HG03108 (cell line): Measurements from ENCODE around the gene FNDC3B.

Source experiments
- ATAC-seq: cut with Tn5 transposase; IDR thresholded peaks from one replicate; pipeline ENCODE4 v1.9.1; 2021; ENCODE audit warnings: moderate library complexity; ENCODE audit not compliant: unreplicated experiment

The FNDC3B gene

DNA sequence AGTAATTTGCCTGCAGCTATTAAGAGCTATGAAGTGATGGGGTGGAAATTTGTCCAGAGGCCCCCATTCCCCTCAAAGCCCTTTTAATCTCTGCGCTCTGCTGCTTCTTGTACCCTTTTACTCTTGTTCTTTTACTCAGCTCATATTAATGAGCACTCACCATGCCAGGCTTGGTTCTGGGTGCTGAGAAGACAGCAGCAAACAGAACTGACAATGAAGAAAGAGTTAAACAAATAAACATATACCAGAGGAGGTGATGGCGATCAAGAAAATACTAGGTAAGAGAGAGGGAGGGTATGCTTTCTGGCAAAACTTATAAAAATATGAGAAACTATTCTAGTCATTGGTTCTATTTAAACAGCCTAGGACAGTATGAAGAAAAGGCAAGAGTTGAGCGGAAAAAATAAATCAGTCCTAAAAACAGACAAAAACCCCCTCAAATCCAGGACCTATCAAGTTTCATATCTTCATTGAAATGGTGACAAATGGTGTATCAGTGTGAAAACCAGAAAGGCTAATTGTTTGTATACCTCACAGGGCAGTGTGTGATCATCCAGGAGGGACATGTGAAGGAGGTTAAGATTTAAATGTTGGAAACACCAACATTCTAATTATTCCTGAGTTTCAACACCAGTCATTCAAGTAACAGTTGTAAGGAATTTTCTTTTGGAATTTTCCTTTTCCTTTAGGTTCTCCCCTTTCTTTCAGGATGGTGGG, 144.9 kb downstream of the FNDC3B start:
- ATAC-seq, result no peak

DNA sequence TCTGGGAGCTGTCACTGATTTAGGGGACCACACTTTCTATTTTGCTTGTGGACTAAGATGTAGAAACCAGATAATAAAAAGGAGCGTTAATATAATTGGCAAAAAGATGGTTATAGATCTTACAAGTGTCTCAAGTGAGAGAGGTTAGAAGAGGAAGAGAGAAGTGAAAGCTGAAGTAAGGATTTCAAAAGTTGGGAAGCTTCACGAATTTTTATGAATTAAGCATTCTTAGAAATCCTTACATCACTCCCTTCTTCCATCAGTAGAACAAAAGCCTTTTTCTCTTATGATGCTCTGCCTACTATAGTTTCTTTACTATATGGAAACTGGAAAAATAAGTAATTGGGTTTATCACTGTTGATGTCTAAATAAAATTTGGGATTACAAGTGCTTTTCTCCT, 146.5 kb downstream of the FNDC3B start:
- ATAC-seq, result no peak

DNA sequence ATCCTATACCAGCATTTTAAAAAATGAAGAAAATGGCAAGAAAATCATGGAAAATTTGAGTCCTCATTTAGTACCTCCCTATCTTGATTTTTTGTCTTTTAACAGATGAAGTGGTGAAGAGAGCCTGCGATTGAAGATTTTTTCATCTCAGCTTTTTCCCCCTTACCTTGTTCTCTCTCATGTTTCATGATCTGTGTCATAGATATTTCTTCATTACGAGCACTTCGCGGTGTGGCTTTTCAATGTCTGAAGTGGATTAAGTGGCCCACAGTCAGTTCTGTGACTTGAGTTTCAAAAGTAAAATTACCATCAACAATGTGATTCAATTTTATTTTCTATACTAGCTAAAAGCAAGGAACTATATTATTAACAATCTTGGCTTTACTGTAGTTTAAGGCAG, 147.2 kb downstream of the FNDC3B start:
- no peak for ATAC-seq

DNA sequence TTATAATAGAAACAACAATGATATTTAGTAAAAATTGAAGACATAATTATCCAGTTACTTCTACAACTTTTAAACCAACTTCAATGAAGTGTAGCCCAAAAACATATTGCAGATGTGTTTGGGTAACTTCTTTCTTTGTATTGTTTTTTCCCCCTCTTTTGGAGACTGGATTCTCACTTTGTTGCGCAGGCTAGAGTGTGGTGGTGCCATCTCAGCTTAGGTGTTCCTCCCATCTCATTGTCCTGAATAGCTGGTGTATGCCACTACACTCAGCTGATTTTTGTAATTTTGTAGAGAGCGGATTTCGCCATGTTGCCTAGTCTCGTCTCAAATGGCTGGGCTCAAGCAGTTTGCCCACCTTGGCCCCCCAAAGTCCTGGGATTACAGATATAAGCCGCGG, 148.1 kb downstream of the FNDC3B start:
- no peak for ATAC-seq

DNA sequence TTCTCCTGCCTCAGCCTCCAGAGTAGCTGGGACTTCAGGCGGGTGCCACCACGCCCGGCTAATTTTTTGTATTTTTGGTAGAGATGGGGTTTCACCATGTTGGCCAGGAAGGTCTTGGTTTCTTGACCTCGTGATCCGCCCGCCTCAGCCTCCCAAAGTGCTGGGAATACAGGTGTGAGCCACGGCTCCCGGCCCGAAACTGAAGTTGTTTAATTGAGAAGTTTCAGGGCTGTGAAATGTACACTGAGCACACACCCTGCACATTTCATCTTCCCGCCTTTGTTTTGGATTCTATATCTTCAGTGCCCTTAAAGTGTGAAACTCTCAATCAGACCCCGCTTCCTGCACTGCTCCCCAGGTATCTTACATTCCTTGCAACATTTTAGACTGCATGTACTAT, 149.1 kb downstream of the FNDC3B start:
- ATAC-seq, result no peak

DNA sequence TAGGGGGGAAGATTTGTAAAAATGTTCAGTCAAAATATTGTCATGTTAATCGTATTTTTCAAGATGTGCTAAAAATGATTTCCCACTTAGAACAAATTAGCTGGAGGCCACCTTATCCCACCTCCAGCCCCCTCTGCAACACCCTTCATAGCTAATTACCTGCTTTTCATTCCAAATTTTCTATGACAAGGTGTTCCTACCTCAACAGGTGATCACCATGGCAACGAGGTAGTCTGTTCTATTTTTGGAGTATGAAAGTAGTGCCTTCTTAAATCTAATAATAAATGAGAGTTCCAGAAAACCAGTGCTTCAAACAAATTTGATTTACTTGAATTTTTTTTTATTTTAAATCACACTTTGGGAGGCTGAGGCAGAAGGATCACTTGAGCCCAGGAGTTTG, 149.8 kb downstream of the FNDC3B start:
- ATAC-seq, result no peak

DNA sequence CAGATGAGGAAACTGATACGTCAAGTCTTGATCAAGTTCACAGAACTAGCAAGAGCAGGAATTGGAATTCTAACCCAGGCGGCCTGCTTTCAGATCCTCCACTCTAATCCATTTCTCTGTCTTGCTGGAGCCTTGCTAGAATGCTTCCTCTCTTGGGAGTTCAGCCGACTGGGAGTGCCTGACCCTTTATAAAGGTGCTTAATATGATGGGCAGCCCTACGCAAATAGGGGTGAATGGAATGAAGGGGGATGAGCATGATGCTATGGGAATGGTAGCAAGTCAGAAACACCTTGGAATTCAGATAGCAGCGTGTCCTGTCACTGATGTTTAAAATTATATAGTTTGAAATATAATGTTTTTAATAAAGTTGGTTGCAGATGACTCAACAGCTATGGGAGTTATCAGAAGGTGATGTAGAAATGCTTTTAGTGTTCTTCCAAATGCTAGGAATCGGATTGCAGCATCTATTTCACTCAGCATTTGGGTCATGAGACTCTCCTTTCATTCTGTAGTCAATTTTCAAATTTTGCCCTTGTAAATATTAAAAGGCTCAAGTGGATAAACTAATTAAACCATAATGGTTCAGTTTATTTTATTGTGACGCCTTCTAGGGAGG, 150.7 kb downstream of the FNDC3B start:
- ATAC-seq, result no peak

DNA sequence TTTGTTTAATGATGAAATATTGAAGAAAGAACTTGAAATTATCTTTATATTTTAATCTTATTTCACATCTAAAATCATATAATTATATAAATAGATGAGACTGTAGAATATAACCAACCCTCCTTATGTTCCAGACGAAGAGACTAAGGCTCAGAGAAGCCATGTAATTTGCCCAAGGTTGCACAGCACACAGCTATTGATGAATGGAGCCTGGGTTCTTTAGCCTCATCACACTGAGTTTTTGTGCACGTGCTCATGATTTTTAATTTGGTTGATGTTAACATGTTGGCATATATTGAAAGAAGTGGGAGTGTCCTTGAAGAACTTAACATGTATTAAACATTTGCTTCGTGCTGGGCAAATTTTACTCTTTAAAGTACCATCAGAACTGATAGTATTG, 151.6 kb downstream of the FNDC3B start:
- ATAC-seq, result no peak

DNA sequence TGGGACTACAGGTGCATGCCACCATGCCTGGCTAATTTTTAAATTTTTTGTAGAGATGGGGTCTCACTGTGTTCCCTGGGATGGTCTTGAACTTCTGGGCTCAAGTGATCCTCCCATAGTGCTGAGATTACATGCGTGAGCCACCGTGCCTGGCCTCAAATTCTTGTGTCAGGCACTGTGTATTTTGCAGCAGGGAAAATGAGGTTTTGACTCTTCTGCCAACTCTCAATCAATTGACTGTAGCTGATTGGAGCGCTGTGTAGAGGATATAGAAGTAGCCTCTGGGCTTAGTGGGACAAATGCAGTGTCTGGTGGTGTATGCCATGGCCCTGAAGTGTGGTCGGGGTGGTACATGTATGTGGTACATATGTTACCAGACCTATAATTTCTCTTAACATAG, 152.3 kb downstream of the FNDC3B start:
- no peak for ATAC-seq

DNA sequence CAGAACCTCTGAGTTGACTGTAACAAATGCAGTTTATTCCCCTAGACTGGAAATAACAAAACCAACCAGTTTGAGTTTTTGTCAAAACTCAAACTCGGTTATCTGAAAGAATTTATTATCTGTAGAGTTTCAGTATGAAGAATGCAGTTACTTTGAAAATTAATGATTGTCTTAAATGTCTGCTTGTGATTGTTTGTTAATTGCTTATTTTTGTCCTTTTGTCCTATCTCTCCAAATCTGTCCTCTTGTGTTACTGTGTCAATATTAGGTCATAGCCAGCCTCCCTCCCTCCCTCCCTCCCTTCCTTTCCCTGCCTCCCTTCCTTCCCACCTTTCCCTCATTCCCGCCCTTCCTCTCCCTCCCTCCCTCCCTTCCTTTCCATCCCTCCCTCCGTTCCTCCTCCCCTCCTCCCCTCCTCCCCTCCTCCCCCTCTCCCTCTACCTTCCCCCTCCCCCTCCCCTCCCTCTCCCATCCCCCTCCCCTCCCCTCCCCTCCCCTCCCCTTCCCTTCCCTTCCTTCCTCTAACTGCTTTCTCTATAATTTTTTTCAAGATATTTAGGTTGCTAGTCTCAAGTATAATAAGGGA, 153.5 kb downstream of the FNDC3B start:
- no peak for ATAC-seq

DNA sequence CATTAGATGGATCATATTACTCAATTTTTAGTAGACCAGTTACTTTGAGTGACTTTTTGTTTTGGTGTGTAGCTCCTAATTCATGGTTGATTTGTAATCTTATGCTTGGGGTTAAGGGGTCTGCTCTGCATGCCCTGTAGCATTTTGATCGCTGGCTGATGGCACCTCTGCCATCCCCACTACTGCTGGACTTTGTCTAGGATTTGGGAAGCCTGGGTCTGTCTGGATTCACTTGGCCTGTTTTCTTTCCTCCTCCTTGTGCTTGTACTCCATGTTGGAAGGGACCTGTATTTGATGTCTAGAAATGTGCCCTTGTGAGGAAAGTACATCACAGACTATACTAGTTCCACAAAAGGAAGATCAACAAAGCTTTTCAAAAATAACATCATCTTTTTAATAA, 154.1 kb downstream of the FNDC3B start:
- ATAC-seq, result no peak

DNA sequence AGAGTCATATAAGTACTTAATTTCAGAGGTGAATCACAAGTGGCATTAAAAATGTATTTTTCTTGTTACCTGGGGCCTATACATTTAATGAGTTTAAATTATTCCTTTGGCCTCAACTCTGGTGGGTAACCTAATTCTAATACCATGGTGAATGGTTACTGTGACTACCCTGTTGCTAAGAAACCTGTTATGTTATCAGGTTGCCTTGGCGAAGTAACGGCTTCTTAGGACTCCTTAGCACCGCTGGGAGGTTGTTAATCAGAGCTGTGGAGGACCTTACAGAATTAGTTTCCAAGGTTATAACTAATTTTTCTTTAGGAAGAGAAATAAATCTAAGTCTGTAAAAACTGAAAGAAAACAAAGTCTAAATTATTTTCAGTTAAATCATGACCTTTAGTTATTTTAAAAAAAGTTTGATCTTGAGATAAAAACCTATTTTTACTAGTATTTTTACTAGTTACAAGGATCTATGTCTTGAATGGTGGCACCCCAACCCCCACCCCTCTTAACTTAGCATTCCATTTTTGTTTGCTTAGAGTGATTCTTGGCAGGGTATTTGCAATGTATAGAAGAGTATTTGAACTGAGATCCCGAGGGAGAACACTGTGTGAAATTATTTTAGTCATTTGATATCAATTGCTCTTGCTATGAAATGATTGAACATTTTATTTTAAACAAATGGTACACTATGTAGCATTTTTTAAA, 155.5 kb downstream of the FNDC3B start:
- no peak for ATAC-seq

DNA sequence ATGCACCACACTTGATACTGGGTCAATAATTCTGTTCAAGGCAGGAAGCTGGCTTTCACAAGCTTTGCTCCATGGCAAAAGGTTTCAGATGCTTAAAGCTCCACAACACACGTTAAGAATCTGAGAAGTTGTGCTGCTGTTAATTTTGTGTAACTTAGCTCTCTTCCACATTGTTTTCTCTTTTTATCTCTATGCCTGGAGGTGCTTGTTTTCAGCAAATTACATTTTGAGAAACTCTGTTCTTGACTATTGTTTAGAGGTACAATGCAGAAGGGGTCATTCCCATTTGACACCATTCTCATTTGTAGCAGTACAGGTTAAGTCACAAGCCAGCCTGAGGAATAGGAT, 156.0 kb downstream of the FNDC3B start:
- no peak for ATAC-seq

DNA sequence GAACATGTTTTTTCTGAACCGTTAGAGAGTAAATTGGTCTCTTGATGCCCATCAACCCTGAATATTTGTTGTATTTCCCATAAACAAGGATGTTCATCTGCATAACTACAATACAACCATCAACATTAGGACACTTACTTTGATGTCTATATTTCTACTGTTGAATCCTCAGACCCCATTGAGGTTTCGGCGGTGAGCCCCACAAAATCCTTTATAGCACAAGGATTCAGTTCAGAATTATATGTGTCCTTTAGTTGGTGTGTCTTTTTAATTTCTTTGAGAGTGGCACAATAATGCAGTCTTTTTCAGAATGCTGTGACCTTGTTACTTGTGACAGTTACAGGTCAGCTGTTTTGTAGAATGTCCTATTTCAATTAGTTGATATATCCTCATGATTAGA, 158.0 kb downstream of the FNDC3B start:
- no peak for ATAC-seq

DNA sequence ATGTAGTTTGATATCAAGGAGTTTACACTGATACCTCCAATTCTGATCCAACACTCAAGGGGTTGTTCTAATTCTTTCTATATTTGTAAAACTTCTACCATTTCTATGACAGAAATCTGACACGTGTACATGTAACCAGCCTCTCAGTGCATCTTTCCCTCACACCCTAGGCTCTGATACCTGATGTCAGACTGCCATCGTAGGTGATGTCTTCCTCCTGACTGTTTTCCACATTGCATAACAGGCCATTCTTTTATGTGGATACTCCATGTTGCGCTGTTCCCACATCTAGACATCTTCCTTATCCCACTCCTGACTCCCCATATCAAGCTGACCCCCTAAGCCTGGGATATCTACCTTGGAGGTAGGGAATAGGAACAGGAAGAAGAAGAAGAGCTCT, 159.1 kb downstream of the FNDC3B start:
- ATAC-seq, result no peak

DNA sequence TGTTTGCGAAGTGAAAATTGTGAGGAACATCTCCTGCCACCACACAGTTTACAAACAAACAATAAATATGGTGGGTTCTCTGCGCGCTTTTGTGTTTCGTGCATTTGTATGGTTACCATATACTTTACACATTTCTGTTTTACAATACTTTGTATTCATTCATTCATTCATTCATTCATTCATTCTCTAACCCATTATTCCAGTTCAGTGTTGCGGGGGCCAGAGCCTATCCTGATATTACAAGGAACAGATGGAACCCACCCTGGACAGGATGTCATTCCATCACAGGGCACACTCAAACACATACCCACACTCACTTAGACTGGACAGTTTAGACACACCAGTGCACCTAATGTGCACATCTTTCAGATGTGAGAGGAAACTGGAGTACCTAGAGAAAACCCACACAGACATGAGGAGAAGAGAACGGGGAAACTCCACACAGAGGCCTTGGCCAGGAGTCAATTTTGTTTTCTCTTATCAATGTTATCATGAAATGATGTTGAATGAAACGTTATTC, 160.5 kb downstream of the FNDC3B start:
- ATAC-seq, result no peak

DNA sequence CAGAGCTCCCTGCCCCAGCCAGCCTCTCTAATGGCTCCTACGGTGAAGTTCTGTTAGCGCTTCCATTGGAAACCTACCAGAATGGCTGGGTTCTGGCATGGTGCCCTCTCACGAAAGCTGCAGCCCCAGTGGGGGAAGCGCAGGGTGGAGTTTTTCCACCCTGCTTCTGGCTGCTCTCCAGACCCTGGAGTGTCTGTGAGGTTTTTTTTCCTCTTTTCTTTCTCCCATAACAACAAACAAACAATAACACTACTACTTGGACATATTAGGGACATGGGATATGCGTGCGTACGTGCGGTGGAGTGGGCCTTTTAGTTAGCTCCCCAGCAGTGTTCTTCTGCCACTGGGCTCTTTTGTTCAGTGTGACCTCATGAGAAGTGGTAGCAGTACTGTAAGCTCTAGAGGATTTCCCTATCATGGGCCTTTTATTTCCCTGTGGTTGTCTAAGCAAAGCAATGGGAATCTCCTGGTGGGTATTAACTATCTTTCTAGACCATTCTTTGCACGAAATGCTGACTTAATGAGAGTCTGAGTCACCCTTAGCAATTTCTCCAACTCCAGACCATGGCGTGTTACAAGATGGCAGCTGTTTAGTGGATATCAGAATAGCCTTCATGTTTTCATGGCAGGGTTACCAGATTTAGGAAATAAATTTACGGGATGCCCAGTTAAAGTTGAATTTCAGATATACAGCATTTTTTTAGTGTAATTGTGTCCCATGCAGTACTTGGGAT, 161.9 kb downstream of the FNDC3B start:
- ATAC-seq, result no peak

DNA sequence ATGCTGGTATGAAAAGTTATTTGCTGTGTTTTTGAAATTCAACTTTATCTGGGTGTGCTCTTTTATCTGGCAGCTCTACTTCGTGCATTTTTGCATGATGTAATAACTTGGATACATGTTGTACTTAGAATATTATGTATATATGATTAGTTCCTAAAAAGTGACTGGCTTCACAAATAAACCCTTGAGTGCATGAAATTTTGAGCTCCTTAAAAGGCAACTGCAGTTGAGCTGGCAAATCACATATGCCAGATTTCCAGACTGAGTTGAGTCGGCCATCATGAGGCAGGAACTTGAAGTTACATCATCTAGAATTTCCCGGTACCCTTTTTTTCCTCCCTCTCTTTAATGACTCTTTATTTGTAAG, 162.5 kb downstream of the FNDC3B start:
- ATAC-seq, result no peak

DNA sequence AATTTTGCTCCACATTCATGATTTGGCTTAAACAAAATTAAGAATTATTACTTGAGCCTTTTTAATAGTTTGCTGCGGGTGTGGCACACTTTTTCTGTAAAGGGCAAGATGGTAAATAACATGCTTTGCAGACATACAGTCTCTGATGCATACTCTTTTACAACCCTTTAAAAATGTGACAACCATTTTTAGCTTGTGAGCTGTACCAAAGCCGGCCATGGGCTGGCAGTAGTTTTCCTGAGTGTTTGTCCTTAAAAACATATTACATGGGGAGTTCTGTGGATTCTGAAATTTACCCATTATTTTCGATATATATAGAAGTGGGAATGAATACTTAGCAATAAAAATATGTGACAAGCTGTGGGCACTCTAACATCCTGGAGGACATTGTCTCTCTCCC, 163.4 kb downstream of the FNDC3B start:
- no peak for ATAC-seq

DNA sequence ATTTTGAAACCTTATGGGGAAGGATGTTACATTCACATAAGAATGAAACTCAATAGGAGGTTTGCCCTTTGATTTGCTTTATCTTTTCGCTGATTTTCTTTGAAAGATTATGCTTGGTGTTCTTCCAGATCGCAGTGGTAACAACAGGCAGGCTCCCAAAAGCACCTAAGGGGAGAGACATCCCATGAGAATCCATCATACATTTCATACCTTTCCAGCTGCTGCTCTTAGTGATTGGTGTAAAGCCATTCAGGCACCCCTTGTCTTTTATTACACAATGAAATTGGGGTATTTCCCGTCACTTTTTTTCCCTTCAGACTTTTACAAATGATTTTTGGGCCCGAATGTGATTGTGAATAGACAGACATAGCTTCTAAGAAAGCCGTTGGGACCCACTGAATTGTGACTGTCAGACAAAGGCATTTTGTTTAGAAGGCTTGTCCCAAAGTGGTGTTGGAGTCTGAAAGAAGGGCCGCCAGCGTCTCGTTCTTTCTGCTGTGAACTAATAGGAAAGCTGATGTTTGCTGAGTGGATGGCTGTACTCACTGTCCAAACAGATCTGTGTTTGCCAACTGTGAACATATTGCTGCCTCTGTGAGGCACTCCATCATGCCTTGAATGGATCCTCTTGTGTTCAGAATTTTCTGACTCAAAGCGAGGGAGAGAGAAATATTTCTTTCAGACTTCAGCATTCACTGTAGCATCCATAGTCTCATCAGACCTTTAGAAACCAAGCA, 164.3 kb downstream of the FNDC3B start:
- no peak for ATAC-seq

DNA sequence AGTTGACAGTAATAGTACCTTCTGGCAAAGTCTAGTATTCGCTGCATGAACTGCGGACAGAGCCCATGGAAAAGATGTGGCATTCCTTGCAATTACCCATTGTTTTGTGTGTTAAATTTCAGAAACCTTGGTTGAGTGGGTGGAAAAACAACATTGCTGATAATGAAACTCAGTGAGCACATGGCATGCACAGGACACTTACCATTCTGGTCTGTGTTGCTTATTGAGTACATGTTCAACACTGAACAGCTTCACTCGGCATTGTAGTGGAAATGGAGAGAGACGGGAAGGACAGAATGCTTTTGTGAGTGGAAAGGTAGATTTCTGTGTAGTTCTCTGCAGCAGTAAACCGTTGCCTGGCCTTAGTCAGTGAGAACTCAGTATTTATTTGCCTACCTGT, 165.3 kb downstream of the FNDC3B start:
- no peak for ATAC-seq
